Loucy (cell line): Measurements from ENCODE around the gene GATA3.

ENCODE experiments used
- H2AFZ ChIP-seq: fragments of 200-600 bp; sonication (generic); 2 replicates; pipeline ENCODE4 v1.6.0; 2016; ENCODE audit warnings: antibody characterized with exemption, mild to moderate bottlenecking, low read length, moderate library complexity
- H3F3A ChIP-seq: fragments of 200-600 bp; 2 replicates; pipeline ENCODE4 v1.6.0; 2016; ENCODE audit warnings: antibody characterized with exemption, low read depth, mild to moderate bottlenecking
- H3K27me3 ChIP-seq: fragments of 200-600 bp; sonication (generic); 2 replicates; pipeline ENCODE4 v1.6.1; 2014; ENCODE audit warnings: low read length, mild to moderate bottlenecking; ENCODE audit not compliant: insufficient read depth, poor library complexity, severe bottlenecking
- H3K36me3 ChIP-seq: fragments of 200-600 bp; sonication (generic); 2 replicates; pipeline ENCODE4 v1.6.1; 2016; ENCODE audit warnings: low read length; ENCODE audit not compliant: insufficient read depth
- H3K4me1 ChIP-seq: fragments of 200-600 bp; sonication (generic); 2 replicates; pipeline ENCODE4 v1.5.1; 2014; ENCODE audit warnings: low read length, mild to moderate bottlenecking; ENCODE audit not compliant: insufficient read depth, poor library complexity, severe bottlenecking
- H3K4me2 ChIP-seq: fragments of 200-600 bp; sonication (generic); 2 replicates; pipeline ENCODE4 v1.6.0; 2014; ENCODE audit warnings: antibody characterized with exemption, low read length, low read depth, mild to moderate bottlenecking; ENCODE audit not compliant: poor library complexity, severe bottlenecking
- H3K4me3 ChIP-seq: fragments of 200-600 bp; sonication (generic); 2 replicates; pipeline ENCODE4 v1.5.1; 2014; ENCODE audit warnings: low read length, mild to moderate bottlenecking, mixed read lengths; ENCODE audit not compliant: poor library complexity, severe bottlenecking
- H3K79me2 ChIP-seq: fragments of 200-600 bp; sonication (generic); 2 replicates; pipeline ENCODE4 v1.6.1; 2014; ENCODE audit warnings: low read length; ENCODE audit not compliant: insufficient read depth
- H3K9ac ChIP-seq: fragments of 200-600 bp; sonication (generic); 2 replicates; pipeline ENCODE4 v1.6.0; 2014; ENCODE audit warnings: mild to moderate bottlenecking, low read depth, low read length, moderate library complexity; ENCODE audit not compliant: poor library complexity, severe bottlenecking
- H3K9me2 ChIP-seq: fragments of 200-600 bp; sonication (generic); replicated peaks from 2 replicates; pipeline ENCODE4 v1.6.1; 2016; ENCODE audit warnings: low read depth, low read length, mixed read lengths
- H3K9me3 ChIP-seq: fragments of 200-600 bp; sonication (generic); 2 replicates; pipeline ENCODE4 v1.6.1; 2014; ENCODE audit warnings: mild to moderate bottlenecking, antibody characterized with exemption, low read length, low read depth; ENCODE audit not compliant: insufficient read depth
- H4K20me1 ChIP-seq: fragments of 200-600 bp; sonication (generic); 2 replicates; pipeline ENCODE4 v1.6.0; 2014; ENCODE audit warnings: antibody characterized with exemption, low read length, mild to moderate bottlenecking; ENCODE audit not compliant: insufficient read depth, poor library complexity, severe bottlenecking
- EZH2phosphoT487 ChIP-seq: fragments of 200-600 bp; IDR thresholded peaks from 2 replicates; pipeline ENCODE4 v1.6.1; 2018; ENCODE audit warnings: antibody characterized with exemption, mild to moderate bottlenecking, moderate library complexity, borderline replicate concordance
- TF ChIP-seq, protein P1 (sequence below): fragments of 200-600 bp; sonication (generic); conservative IDR thresholded peaks from 2 replicates; pipeline ENCODE4 v1.5.1; 2014; ENCODE audit warnings: mild to moderate bottlenecking, antibody characterized with exemption, low read length

GATA3 gene

DNA sequence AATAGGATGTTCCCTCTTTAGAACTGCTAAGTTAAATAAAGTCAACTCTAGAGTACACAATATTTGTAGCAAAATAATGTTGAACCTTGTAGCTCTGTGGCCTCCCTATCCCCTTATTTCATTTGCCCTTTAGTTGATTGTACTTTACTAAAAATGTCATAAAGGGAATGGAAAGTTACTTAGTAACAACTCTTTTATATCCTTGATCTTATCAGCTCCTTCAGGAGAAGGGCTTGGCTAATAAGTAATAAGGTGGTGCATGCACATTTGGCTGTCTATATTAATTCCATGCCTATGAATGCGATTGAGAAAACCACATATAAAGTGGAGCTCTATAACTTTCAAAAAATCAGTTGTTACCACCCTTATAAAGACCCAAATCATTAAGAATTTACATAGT lies 41.5 kb upstream of the GATA3 start:
- Histone ChIP-seq H3F3A (no peaks in the 10 kb centered on the region), H3K4me2 (no peak overlapping the region), H2AFZ (no peak overlapping the region), H3K27me3 (no peaks in the 10 kb centered on the region), H3K36me3 (peaks cover 33% of the 10 kb centered on the region), H3K79me2 (no peaks in the 10 kb centered on the region), H3K9me2 (no peaks in the 10 kb centered on the region), H3K9ac (no peak overlapping the region), H3K9me3 (no peaks in the 10 kb centered on the region), H3K4me3 (no peak overlapping the region), H3K4me1 (no peaks in the 10 kb centered on the region), H4K20me1 (no peaks in the 10 kb centered on the region)
- TF ChIP-seq, protein P1, sequence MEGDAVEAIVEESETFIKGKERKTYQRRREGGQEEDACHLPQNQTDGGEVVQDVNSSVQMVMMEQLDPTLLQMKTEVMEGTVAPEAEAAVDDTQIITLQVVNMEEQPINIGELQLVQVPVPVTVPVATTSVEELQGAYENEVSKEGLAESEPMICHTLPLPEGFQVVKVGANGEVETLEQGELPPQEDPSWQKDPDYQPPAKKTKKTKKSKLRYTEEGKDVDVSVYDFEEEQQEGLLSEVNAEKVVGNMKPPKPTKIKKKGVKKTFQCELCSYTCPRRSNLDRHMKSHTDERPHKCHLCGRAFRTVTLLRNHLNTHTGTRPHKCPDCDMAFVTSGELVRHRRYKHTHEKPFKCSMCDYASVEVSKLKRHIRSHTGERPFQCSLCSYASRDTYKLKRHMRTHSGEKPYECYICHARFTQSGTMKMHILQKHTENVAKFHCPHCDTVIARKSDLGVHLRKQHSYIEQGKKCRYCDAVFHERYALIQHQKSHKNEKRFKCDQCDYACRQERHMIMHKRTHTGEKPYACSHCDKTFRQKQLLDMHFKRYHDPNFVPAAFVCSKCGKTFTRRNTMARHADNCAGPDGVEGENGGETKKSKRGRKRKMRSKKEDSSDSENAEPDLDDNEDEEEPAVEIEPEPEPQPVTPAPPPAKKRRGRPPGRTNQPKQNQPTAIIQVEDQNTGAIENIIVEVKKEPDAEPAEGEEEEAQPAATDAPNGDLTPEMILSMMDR, result no peak
- TF ChIP-seq EZH2phosphoT487, result no peak

DNA sequence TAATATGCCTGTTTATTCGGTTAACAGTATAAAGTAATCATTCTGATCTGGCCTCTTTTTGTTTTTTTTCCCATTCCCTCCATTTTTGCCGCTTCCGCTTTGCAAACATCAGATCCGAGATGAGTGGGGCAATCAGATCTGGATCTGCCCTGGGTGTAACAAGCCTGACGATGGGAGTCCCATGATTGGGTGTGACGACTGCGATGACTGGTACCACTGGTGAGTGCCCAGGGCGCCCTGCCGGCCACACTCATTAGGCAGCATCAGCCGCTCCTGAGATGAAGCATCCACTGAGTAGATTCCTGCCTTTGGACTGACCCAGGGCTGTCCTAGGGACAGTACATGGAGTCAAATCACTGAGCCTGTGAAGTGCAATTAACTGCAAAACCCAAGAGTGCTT lies 40.9 kb upstream of the GATA3 start:
- Histone ChIP-seq H3K36me3 (peaks cover 33% of the 10 kb centered on the region), H3K9me2 (no peaks in the 10 kb centered on the region), H3K79me2 (no peaks in the 10 kb centered on the region), H2AFZ (no peak overlapping the region), H3K4me2 (no peak overlapping the region), H3K9ac (no peak overlapping the region), H3F3A (no peaks in the 10 kb centered on the region), H3K4me3 (no peak overlapping the region), H4K20me1 (no peaks in the 10 kb centered on the region), H3K9me3 (no peaks in the 10 kb centered on the region), H3K4me1 (no peaks in the 10 kb centered on the region), H3K27me3 (no peaks in the 10 kb centered on the region)
- TF ChIP-seq, protein P1, result no peak
- no peak for TF ChIP-seq EZH2phosphoT487

DNA sequence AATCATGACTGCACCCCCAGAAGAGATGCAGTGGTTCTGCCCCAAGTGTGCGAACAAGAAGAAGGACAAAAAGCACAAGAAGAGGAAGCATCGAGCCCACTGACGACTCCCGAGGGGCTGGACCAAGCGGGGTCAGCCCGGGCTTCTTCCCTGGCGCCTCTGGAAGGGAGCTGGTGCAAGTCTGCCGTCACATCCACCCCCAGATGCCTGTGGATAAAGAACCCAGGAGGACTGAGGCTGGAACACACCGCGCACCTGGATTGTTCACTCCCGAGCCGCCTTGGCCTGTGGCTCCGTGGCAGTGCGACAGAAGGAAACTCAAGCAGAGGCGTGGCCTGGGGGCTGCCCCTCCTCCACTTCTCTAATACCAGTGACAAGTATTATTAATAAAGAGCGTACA lies 39.8 kb upstream of the GATA3 start:
- Histone ChIP-seq H4K20me1 (no peaks in the 10 kb centered on the region), H2AFZ (no peak overlapping the region), H3K9me2 (no peaks in the 10 kb centered on the region), H3K9ac (no peak overlapping the region), H3K27me3 (no peaks in the 10 kb centered on the region), H3K9me3 (no peaks in the 10 kb centered on the region), H3F3A (no peaks in the 10 kb centered on the region), H3K4me2 (no peak overlapping the region), H3K4me3 (no peak overlapping the region), H3K79me2 (no peaks in the 10 kb centered on the region), H3K4me1 (no peaks in the 10 kb centered on the region), H3K36me3 (peaks cover 32% of the 10 kb centered on the region)
- TF ChIP-seq, protein P1, result no peak
- no peak for TF ChIP-seq EZH2phosphoT487
